H9 (cell line): ENCODE measurements around the gene FBXO11. TPM values are rescaled to one million over a fixed set of nuclear protein-coding genes. Genes with fewer than 3 reads are reported as not detected.

Experiments
- DNase-seq: peaks from one replicate; pipeline ENCODE4 v3.0.0-alpha.2; 2017
- H2AFZ ChIP-seq: one replicate; pipeline ENCODE4 v1.6.1; 2013; ENCODE audit warnings: mild to moderate bottlenecking, low read length, control low read depth, moderate library complexity
- H2AK5ac ChIP-seq: 2 replicates; pipeline ENCODE4 v1.6.1; 2013; ENCODE audit warnings: low read length, control low read depth, mixed read lengths; ENCODE audit not compliant: insufficient read length
- H2BK120ac ChIP-seq: one replicate; pipeline ENCODE4 v1.6.1; 2013; ENCODE audit warnings: low read depth, mild to moderate bottlenecking, low read length, control low read depth, inconsistent platforms; ENCODE audit not compliant: poor library complexity, severe bottlenecking
- H2BK12ac ChIP-seq: 2 replicates; pipeline ENCODE4 v1.6.1; 2013; ENCODE audit warnings: low read length, control low read depth, mixed read lengths, low read depth; ENCODE audit not compliant: insufficient read length
- H2BK15ac ChIP-seq: 2 replicates; pipeline ENCODE4 v1.6.1; 2013; ENCODE audit warnings: low read depth, low read length, control low read depth
- H2BK20ac ChIP-seq: one replicate; pipeline ENCODE4 v1.6.1; 2013; ENCODE audit warnings: low read depth, mild to moderate bottlenecking, low read length, control low read depth, inconsistent platforms; ENCODE audit not compliant: poor library complexity, severe bottlenecking
- H2BK5ac ChIP-seq: 2 replicates; pipeline ENCODE4 v1.6.1; 2013; ENCODE audit warnings: low read length, control low read depth, mixed read lengths; ENCODE audit not compliant: insufficient read length
- H3K14ac ChIP-seq: 2 replicates; pipeline ENCODE4 v1.6.1; 2013; ENCODE audit warnings: low read length, control low read depth; ENCODE audit not compliant: insufficient read depth
- H3K18ac ChIP-seq: 2 replicates; pipeline ENCODE4 v1.6.1; 2013; ENCODE audit warnings: low read depth, mild to moderate bottlenecking, mixed read lengths, low read length, control low read depth; ENCODE audit not compliant: insufficient read length
- H3K23ac ChIP-seq: 2 replicates; pipeline ENCODE4 v1.6.1; 2013; ENCODE audit warnings: low read length, control low read depth, mixed read lengths, low read depth; ENCODE audit not compliant: insufficient read length
- H3K23me2 ChIP-seq: 2 replicates; pipeline ENCODE4 v1.6.1; 2013; ENCODE audit warnings: low read depth, mild to moderate bottlenecking, mixed read lengths, low read length, control low read depth; ENCODE audit not compliant: insufficient read length, poor library complexity, severe bottlenecking
- H3K27ac ChIP-seq: 2 replicates; pipeline ENCODE4 v1.5.1; 2013; ENCODE audit warnings: low read length, control low read depth, mixed read lengths, low read depth; ENCODE audit not compliant: insufficient read length
- H3K27me3 ChIP-seq: 2 replicates; pipeline ENCODE4 v1.6.1; 2013; ENCODE audit warnings: low read length, control low read depth, inconsistent platforms; ENCODE audit not compliant: insufficient read depth
- H3K4ac ChIP-seq: 2 replicates; pipeline ENCODE4 v1.6.1; 2013; ENCODE audit warnings: low read depth, mild to moderate bottlenecking, control low read depth, inconsistent platforms, low read length, moderate library complexity
- H3K4me1 ChIP-seq: 2 replicates; pipeline ENCODE4 v1.6.1; 2013; ENCODE audit warnings: low read length, control low read depth, inconsistent platforms; ENCODE audit not compliant: insufficient read depth
- H3K4me2 ChIP-seq: 2 replicates; pipeline ENCODE4 v1.6.1; 2013; ENCODE audit warnings: low read length, control low read depth, mixed read lengths; ENCODE audit not compliant: insufficient read length, insufficient read depth
- H3K56ac ChIP-seq: 2 replicates; pipeline ENCODE4 v1.6.1; 2013; ENCODE audit warnings: low read depth, mild to moderate bottlenecking, mixed read lengths, low read length, control low read depth; ENCODE audit not compliant: insufficient read length
- H3K79me1 ChIP-seq: 2 replicates; pipeline ENCODE4 v1.6.1; 2013; ENCODE audit warnings: low read depth, mild to moderate bottlenecking, moderate library complexity, low read length, control low read depth, inconsistent platforms; ENCODE audit not compliant: insufficient read depth, poor library complexity, severe bottlenecking
- H3K79me2 ChIP-seq: 2 replicates; pipeline ENCODE4 v1.6.1; 2013; ENCODE audit warnings: low read length, control low read depth, inconsistent platforms; ENCODE audit not compliant: insufficient read depth
- H3K9ac ChIP-seq: 2 replicates; pipeline ENCODE4 v1.6.1; 2013; ENCODE audit warnings: low read length, control low read depth, mixed read lengths; ENCODE audit not compliant: insufficient read length; ENCODE audit errors: extremely low read depth
- H3K9me3 ChIP-seq: one replicate; pipeline ENCODE4 v1.6.1; 2013; ENCODE audit warnings: low read depth, low read length, inconsistent platforms; ENCODE audit not compliant: control insufficient read depth
- H3T11ph ChIP-seq: one replicate; pipeline ENCODE4 v1.6.1; 2013; ENCODE audit warnings: mild to moderate bottlenecking, low read length, control low read depth, inconsistent platforms
- H4K20me1 ChIP-seq: one replicate; pipeline ENCODE4 v1.6.1; 2013; ENCODE audit not compliant: control insufficient read depth, insufficient read length, insufficient read depth
- H4K5ac ChIP-seq: 2 replicates; pipeline ENCODE4 v1.6.1; 2013; ENCODE audit warnings: low read depth, mild to moderate bottlenecking, mixed read lengths, low read length, control low read depth; ENCODE audit not compliant: insufficient read length
- H4K8ac ChIP-seq: replicated peaks from 2 replicates; pipeline ENCODE4 v1.6.1; 2013; ENCODE audit warnings: low read length, control low read depth, mixed read lengths, low read depth; ENCODE audit not compliant: insufficient read length
- H4K91ac ChIP-seq: 2 replicates; pipeline ENCODE4 v1.6.1; 2013; ENCODE audit warnings: low read depth, mild to moderate bottlenecking, moderate library complexity, mixed read lengths, low read length, control low read depth; ENCODE audit not compliant: insufficient read length
- H3K27ac Mint-ChIP-seq, 3 experiments: 2 replicates in 2 of 3; 3 replicates in 1 of 3; pipeline ENCODE4 v1.8.0; 2020 to 2021; ENCODE audit warnings: mixed read lengths in 3 of 3, mild to moderate bottlenecking in 1 of 3, moderate library complexity in 1 of 3
- H3K27me3 Mint-ChIP-seq: 2 replicates; pipeline ENCODE4 v1.8.0; 2021; ENCODE audit warnings: low read depth, mild to moderate bottlenecking, moderate library complexity, mixed read lengths
- H3K36me3 Mint-ChIP-seq, 3 experiments: 2 replicates in 2 of 3; 3 replicates in 1 of 3; pipeline ENCODE4 v1.8.0; 2020 to 2021; ENCODE audit warnings: low read depth in 3 of 3, mixed read lengths in 3 of 3; ENCODE audit not compliant: insufficient read depth in 1 of 3
- H3K4me1 Mint-ChIP-seq, 2 experiments: 2 replicates each; pipeline ENCODE4 v1.8.0; 2020; ENCODE audit warnings: mixed read lengths in 2 of 2
- H3K4me3 Mint-ChIP-seq, 2 experiments: 2 replicates in 1 of 2; 3 replicates in 1 of 2; pipeline ENCODE4 v1.8.0; 2020 to 2021; ENCODE audit warnings: mild to moderate bottlenecking in 2 of 2, mixed read lengths in 2 of 2, moderate library complexity in 1 of 2
- H3K9me3 Mint-ChIP-seq, 2 experiments: 2 replicates in 1 of 2; 3 replicates in 1 of 2; pipeline ENCODE4 v1.8.0; 2020; ENCODE audit warnings: mild to moderate bottlenecking in 2 of 2, mixed read lengths in 2 of 2, moderate library complexity in 1 of 2
- CTCF ChIP-seq: fragments of 200-600 bp; sonication (generic); conservative IDR thresholded peaks from 3 replicates; pipeline ENCODE4 v1.8.0; 2021; ENCODE audit warnings: antibody characterized with exemption, mild to moderate bottlenecking
- WGBS: extraction: QIAGEN DNeasy Blood & Tissue Kit; methylation state at CpG from one replicate; pipeline ENCODE4 v1.1.7; 2013; ENCODE audit warnings: missing lambda C conversion rate, low lambda C conversion rate, mixed read lengths; ENCODE audit not compliant: insufficient read length; ENCODE audit errors: extremely low coverage; 5-methylcytosine and 5-hydroxymethylcytosine counted together
- total RNA-seq: library from RNA; stranded (reverse); gene quantifications from 2 replicates; pipeline ENCODE4 v1.2.1, GENCODE V29; 2021

Gene FBXO11
- total RNA-seq, 1 experiment from 2014 or later = 68.8 TPM

GRCh38 chr2:47741637-47742036 is 164.7 kb downstream of the FBXO11 start:
- no peaks in the 10 kb centered on the region for H3K27me3 Mint-ChIP-seq
- Histone ChIP-seq H4K8ac (no peak overlapping the region), H3K79me1 (no peaks in the 10 kb centered on the region), H4K91ac (no peak overlapping the region), H3K23me2 (no peaks in the 10 kb centered on the region), H3K79me2 (no peaks in the 10 kb centered on the region), H3K23ac (no peak overlapping the region), H3T11ph (no peak overlapping the region), H2AFZ (no peak overlapping the region), H3K9me3 (no peaks in the 10 kb centered on the region), H3K4me2 (no peak overlapping the region), H3K4ac (no peak overlapping the region), H2AK5ac (no peak overlapping the region), H4K5ac (no peak overlapping the region), H3K27me3 (no peaks in the 10 kb centered on the region), H3K56ac (no peak overlapping the region), H2BK15ac (no peak overlapping the region), H3K14ac (no peak overlapping the region), H4K20me1 (no peaks in the 10 kb centered on the region), H2BK120ac (no peak overlapping the region), H2BK20ac (no peak overlapping the region), H2BK12ac (no peak overlapping the region), H3K27ac (no peak overlapping the region), H3K4me1 (peaks cover 8% of the 10 kb centered on the region), H3K18ac (no peak overlapping the region), H3K9ac (no peak overlapping the region), H2BK5ac (no peak overlapping the region)
- no peak overlapping the region for H3K4me3 Mint-ChIP-seq
- peak overlapping the region in 1 of 3 experiments; percentile 80; a peak in 2 of 7 replicates for H3K27ac Mint-ChIP-seq
- peaks cover 3 to 8% (median 4%) of the 10 kb centered on the region in 3 experiments; a peak in 6 of 7 replicates for H3K36me3 Mint-ChIP-seq
- H3K4me1 Mint-ChIP-seq = peaks cover 43 to 55% of the 10 kb centered on the region in 2 experiments
- H3K9me3 Mint-ChIP-seq = peaks cover 4% of the 10 kb centered on the region in 2 experiments
- WGBS = no CpG with 5 or more reads among the region's 3 CpGs
- DNase-seq = no peak
- TF ChIP-seq CTCF = no peak
